Fibroblast of mammary gland (primary cell): ENCODE measurements around the gene CTIF.

Experiments
- DNase-seq: peaks from one replicate; pipeline ENCODE4 v3.0.0-alpha.2; 2010; ENCODE audit warnings: low read depth
- H3K4me3 ChIP-seq: 2 replicates; pipeline ENCODE4 v1.5.1; 2011; ENCODE audit warnings: low read depth, mild to moderate bottlenecking, low read length, moderate library complexity; ENCODE audit not compliant: control insufficient read depth
- TF ChIP-seq, protein P1 (sequence below): conservative IDR thresholded peaks from 2 replicates; pipeline ENCODE4 v1.5.1; 2011; ENCODE audit warnings: low read depth, low read length, inconsistent platforms; ENCODE audit not compliant: control insufficient read depth, insufficient read depth

Gene CTIF

DNA sequence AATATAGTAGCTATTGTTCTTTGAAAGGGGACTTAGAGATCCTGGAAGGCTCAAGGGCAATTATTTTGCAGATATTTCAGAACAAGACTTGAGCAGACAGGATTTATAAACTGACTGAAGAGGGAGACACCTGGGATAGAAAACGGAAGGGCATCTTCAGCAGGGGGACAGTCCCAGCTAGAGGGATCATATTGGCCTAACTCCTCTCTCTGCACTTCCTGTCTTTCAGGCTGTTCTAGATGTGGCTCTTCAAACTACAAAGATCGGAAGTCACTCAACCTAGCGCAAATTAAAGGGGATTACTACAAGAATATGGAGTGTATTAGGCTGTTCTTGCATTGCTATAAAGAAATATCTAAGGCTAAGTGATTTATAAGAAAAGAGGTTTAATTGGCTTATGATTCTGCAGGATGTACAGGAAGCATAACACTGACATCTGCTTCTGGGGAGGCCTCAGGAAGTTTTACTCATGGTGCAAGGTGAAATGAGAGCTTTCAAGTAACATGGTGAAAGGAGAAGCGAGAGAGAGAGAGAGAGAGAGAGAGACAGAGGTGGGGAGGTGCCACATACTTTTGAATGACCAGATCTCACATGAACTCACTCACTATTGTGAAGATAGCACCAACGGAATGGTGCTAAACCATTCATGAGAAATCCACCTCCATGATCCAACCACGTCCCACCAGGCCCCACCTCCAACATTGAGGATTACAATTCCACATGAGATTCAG lies 5.3 kb upstream of the CTIF start:
- DNase-seq = no peak
- TF ChIP-seq, protein P1, sequence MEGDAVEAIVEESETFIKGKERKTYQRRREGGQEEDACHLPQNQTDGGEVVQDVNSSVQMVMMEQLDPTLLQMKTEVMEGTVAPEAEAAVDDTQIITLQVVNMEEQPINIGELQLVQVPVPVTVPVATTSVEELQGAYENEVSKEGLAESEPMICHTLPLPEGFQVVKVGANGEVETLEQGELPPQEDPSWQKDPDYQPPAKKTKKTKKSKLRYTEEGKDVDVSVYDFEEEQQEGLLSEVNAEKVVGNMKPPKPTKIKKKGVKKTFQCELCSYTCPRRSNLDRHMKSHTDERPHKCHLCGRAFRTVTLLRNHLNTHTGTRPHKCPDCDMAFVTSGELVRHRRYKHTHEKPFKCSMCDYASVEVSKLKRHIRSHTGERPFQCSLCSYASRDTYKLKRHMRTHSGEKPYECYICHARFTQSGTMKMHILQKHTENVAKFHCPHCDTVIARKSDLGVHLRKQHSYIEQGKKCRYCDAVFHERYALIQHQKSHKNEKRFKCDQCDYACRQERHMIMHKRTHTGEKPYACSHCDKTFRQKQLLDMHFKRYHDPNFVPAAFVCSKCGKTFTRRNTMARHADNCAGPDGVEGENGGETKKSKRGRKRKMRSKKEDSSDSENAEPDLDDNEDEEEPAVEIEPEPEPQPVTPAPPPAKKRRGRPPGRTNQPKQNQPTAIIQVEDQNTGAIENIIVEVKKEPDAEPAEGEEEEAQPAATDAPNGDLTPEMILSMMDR = no peak

DNA sequence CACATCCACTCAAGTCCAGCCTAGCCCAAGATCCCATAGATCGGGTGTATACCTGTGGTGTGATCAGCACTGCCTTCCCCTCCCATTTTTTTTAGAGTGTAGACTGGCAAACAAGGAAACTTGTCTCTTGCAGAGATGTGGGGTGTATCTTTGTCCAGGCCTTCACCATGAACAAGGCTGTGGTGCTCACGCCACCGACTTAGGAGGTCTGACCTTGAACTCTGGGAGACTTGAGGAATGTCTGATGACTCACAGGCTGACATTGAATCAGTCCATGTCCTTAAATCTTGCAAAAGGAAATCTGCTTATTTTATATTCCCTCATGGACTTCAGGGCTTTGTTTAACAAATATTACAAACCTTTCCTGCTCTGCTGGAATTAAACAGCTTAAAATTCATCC lies 4.5 kb upstream of the CTIF start:
- TF ChIP-seq, protein P1 = no peak
- DNase-seq = peak; percentile 84
- no peak overlapping the region for H3K4me3 ChIP-seq

More for the DNA sequence above, 5.3 kb upstream of the CTIF start:
- no peak overlapping the region for H3K4me3 ChIP-seq

DNA sequence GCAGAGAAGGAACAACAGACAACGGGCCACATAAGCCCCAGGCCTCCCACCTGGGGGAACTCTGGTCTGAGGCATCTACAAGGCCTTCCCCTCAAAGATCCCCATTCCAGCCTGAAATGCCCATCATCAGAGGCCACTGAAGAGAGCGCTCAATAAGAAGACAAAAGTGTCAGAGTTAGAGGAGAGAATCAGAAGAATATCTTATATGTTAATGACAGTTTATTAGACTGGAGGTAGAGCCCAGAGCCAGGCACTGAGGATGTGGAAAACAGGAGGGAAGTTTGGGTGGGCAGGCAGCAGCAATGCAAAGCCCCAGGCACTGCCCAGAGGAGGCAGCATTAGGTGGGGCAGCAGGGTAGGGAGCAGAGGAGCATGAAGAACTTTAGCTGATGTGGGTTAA lies 2.9 kb upstream of the CTIF start:
- no peak for DNase-seq

DNA sequence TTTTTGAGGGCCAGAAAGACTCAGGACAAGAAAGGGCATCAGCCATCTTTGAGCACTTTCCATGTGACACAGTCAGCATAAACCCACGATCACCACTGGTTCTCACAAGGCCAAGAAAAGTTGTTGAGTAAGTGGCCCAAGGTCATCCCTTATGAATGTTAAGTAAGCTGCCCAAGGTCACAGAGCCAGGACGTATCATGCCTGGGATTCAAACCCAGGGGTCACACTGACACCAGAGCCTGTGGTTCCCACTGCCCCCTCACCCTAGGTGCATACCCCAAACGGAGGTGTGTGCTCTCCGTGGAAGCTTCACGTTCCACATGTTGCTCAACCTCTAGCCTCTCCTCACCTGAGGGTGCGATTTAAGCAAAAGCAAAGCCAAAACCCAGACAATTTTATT lies 2.3 kb upstream of the CTIF start:
- no peak overlapping the region for H3K4me3 ChIP-seq
- DNase-seq = no peak
- TF ChIP-seq, protein P1 = no peak

More for the DNA sequence above, 2.9 kb upstream of the CTIF start:
- TF ChIP-seq, protein P1 = no peak
- H3K4me3 ChIP-seq = no peak overlapping the region

DNA sequence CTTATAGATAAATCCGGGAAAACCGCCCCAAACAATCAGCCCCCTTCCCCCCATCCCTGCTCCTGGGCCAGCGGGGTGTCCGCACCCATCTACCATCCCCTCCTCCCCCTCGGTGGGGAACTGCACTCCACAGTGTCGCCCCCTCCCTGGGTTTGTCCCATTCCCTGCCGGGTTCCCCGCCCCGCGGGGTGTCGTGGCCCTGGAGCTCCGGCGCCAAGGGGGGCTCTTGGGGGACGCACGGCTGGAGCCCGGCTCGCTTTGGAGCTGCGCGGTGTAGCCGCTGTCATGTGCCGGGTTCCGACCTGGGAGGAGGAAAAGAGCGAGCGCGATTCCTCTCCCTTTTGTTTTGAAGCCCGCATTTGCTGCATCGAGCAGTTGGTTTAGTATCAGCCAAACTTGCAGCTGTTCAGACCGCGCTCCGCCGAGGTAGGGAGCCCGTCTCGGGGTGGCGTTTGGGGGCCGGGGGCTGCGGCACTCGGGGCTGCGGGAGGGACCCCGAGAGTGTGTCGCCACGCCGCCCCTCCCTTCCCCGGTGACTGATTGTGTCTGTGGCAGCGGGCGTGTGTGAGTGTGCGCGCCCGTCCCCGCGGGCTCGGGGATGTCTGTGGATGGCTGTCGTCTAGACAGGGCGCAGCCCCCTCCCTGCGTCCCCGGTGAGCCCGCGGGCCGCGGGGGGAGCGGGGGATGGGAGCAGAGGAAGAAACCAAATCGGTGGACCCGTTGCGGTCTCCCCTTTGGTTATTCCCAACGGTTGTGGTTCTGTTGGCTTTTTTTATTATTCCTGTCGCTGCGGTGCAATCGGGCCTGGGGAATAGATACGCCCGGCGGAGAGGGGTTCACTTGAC lies 797 bp downstream of the CTIF start:
- H3K4me3 ChIP-seq = peak overlapping the region; percentile 87
- TF ChIP-seq, protein P1 = no peak
- peak; percentile 55 for DNase-seq

DNA sequence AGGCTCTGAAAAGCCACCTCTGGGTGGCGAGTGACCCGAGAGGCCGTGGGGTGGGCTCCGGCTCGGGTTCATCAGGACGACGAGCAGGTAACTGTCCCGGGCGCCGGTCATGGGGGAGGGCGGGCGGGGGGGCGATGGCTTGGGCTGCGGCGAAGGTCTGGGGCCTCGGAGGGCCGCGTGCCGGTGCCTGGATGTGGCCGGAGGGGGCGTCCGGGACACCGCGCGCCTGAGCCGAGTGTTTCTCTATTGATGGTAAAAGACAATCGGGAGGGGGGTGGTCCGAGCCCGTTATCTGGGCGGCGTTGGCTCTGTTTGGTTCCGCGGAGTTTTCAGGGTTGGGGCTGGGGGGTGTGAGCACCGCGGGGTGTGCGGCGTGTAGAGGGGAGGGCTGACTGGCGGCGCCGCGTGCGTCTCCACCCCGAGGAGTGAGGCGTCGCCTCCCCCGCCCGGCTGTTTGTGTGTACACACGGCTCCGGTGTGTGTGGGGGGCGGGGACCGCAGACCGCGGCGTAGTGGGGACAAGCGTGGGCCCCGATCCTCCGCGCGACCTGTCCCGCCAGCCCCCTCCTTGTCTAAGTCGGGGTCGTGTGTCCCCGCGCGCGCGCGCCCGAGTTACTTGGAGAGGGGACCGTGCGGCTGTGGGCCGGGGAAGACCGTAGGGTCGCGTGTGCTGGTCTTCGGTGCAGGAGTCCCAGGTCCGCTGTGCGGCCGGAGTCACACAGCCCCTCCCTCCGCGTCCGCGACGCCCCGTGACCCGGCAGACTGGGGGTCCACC lies 1.6 kb downstream of the CTIF start:
- H3K4me3 ChIP-seq = peak overlapping the region; percentile 87
- TF ChIP-seq, protein P1 = no peak
- peak; percentile 47 for DNase-seq
